Epithelial cell of esophagus (primary cell): ENCODE results near the gene TFF1.

ENCODE experiments used
- DNase-seq: peaks from one replicate; pipeline ENCODE4 v3.0.0; 2010; ENCODE audit warnings: low read depth
- H3K4me3 ChIP-seq: 2 replicates; pipeline ENCODE4 v1.5.1; 2011; ENCODE audit warnings: mild to moderate bottlenecking, low read length, control low read depth
- TF ChIP-seq, protein P1 (sequence below): IDR thresholded peaks from 2 replicates; pipeline ENCODE4 v1.5.1; 2011; ENCODE audit warnings: low read depth, mild to moderate bottlenecking, low read length, control low read depth, inconsistent platforms; ENCODE audit not compliant: insufficient read depth; ENCODE audit errors: missing control alignments

Gene TFF1

DNA sequence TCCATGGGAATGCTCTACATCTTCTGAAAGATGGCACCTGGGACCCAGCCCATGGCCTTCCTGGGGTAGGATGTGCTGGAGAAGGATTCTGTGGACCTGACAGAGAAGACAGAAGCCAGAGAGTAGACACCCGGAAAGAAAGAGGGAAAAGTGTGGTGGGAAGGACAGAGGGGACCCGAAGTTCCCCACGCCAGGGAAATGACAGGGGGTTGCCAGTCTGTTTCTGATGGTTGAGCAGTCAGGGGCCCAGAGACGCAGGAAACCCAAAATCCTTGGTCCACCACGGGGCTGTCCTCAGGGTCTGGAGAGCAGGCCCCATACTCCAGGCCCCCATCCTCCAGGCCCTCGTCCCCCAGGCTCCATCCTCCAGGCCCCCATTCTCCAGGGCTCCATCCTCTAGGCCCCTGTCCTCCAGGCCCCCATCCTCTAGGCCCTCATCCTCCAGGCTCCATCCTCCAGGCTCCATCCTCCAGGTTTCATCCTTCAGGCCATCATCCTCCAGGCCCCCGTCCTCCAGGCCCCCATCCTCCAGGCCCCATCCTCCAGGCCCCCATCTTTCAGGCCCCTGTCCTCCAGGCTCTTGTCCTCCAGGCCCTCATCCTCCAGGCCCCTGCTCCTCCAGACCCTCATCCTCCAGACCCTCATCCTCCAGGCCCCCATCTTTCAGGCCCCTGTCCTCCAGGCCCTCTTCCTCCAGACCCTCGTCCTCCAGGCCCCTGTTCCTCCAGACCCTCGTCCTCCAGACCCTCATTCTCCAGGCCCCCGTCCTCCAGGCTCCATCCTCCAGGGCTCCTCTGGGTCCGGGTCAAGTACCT is 14.5 kb downstream of the TFF1 start:
- DNase-seq: no peak
- no peak overlapping the region for H3K4me3 ChIP-seq
- TF ChIP-seq, protein P1, sequence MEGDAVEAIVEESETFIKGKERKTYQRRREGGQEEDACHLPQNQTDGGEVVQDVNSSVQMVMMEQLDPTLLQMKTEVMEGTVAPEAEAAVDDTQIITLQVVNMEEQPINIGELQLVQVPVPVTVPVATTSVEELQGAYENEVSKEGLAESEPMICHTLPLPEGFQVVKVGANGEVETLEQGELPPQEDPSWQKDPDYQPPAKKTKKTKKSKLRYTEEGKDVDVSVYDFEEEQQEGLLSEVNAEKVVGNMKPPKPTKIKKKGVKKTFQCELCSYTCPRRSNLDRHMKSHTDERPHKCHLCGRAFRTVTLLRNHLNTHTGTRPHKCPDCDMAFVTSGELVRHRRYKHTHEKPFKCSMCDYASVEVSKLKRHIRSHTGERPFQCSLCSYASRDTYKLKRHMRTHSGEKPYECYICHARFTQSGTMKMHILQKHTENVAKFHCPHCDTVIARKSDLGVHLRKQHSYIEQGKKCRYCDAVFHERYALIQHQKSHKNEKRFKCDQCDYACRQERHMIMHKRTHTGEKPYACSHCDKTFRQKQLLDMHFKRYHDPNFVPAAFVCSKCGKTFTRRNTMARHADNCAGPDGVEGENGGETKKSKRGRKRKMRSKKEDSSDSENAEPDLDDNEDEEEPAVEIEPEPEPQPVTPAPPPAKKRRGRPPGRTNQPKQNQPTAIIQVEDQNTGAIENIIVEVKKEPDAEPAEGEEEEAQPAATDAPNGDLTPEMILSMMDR: no peak

DNA sequence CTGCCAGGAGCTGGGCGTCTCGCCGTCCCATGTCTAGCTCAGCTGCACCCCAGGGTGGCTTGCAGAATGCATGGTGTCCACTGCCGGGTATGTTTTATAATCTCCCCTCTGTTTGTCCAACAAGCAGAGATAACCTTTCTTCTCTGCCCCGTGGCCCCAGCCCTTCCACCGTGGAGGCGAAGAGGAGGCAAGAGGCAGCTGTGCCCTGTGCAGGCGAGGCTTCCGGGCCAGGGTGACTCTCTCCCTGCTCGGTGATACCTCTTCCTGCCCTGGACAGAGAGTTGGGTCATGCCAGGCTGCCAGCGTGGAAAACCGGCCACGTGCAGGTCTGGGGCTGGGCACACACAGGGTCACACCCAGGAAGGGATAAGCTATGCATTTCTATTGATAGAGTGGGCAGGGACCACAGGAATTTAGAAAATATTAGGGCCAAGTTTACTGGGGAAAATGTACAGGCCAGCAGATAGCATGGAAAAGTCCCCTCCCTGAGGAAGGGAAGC is 15.4 kb downstream of the TFF1 start, which contains the start of gene TFF2:
TSS of gene TFF2 (minus strand) at position 68 of the 500 bp plus-strand sequence. CDS start at position 31, 37 bp downstream.
- TF ChIP-seq, protein P1: no peak
- no peak for DNase-seq
- no peak within 1 kb of the TSS for H3K4me3 ChIP-seq

DNA sequence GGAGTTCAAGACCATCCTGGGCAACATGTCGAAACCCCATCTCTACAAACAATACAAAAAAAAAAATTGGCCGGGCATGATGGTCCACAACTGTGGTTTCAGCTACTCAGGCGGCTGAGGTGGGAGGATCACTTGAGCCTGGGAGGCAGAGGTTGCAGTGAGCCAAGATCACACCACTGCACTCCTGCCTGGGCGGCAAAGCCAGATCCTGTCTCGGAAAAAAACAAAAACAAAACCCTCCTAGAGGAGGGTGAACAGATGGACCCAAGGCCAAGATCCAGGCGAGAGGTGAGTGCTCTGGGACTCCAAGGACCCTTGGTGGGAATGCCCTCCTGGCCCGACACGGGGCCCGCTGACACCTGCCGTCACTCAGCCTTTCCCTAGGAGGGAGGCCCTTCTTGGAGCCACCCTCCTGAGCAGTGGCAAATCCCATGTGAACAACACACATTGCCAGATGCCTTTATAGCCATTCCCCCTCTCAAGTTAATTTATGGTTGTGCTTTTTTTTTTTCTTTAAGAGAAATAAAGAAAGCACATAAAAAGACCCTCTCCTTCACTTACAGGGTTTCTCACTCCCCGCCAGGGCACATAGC is 15.9 kb downstream of the TFF1 start:
- H3K4me3 ChIP-seq: no peak overlapping the region
- DNase-seq: no peak
- TF ChIP-seq, protein P1: no peak

DNA sequence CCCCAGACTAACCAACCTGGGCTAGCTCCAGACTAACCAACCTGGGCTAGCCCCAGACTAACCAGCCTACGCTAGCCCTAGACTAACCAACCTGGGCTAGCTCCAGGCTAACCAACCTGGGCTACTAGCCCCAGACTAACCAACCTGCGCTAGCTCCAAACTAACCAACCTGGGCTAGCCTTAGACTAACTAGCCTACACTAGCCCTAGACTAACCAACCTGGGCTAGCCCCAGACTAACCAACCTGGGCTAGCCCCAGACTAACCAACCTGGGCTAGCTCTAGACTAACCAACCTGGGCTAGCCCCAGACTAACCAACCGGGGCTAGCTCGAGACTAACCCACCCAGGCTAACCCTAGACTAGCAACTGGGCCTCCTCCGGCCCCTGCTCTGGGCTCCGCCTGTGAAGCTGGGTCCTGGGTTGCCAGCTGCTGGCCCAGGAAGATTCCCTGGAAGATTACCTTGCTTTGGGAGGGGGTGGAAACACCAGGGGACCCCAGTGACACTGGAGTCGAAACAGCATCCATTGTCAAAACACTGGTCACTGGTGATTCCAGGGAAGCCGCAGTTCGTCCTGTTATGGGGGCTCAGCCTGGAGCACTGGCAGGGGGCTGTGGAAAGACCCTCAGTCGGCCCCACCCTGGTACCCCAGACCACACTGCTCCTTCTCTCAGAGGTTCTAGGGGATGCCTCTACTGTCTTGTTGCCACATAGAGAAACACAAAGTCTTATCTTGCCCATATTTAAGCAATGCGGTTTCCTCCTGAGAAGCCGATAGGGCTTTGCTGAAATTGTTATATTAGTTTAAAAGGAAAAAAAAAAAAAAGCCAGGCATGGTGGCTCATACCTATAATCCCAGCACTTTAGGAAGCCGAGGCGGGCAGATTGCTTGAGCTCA is 16.7 kb downstream of the TFF1 start:
- H3K4me3 ChIP-seq: no peak overlapping the region
- no peak for DNase-seq
- TF ChIP-seq, protein P1: no peak

DNA sequence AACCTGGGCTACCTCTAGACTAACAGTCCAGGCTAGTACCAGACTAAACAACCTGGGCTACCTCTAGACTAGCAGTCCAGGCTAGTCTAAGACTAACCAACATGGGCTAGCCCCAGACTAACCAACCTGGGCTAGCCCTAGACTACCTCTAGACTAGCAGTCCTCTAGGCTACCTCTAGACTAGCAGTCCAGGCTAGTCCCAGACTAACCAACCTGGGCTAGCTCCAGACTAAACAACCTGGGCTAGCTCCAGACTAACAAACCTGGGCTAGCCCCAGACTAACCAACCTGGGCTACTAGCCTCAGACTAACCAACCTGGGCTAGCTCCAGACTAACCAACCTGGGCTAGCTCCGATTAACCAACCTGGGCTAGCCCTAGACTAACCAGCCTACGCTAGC is 17.6 kb downstream of the TFF1 start:
- DNase-seq: no peak
- TF ChIP-seq, protein P1: no peak
- no peak overlapping the region for H3K4me3 ChIP-seq

DNA sequence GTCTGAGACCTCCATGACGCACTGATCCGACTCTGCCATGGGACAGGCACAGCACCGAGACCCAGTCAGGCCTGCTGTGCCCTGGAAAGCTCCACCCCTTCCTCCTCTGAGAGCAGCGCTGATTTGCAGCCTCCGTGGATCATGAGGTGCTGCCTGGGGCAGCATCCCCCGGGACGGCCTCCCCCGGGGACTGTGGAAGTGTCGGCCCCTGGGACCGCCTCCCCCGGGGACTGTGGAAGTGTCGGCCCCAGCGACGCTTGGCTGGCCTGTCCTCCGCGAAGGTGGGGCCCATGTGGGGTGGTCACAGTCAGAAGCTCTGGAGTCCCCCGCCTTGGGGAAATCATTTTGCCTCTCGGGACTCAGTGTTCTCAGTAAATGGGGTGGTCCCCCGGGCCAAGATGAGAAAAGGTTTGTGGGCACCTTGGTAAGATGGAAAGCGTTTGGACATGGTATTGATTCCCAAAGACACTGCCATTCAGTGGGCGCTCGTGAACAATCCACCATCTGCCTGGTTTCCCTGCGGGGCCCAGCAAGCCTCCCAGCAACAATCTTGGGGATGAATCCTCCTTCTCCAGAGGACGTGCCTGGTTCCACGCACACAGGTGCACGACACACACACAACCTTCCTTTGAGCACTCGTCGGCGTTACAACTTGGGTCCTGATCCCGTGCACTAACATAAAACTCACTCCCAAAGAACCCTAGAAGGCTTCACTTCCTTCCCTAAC is 18.6 kb downstream of the TFF1 start:
- H3K4me3 ChIP-seq: no peak overlapping the region
- TF ChIP-seq, protein P1: no peak
- DNase-seq: no peak
